AG09319 (cell line): ENCODE results near the gene OR4D1.

Source experiments
- DNase-seq: peaks from one replicate; pipeline ENCODE4 v3.0.0-alpha.2; 2010; ENCODE audit warnings: low read depth; ENCODE audit errors: extremely low read depth
- CTCF ChIP-seq: IDR thresholded peaks from 2 replicates; pipeline ENCODE4 v1.5.1; 2011; ENCODE audit warnings: low read depth, mild to moderate bottlenecking, inconsistent platforms, low read length, moderate library complexity

Gene OR4D1

GRCh38 chr17:58208344-58208743 is 60.2 kb downstream of the OR4D1 start:
- DNase-seq, result no peak
- no peak for TF ChIP-seq CTCF
